DMS53 treated with DMSO at 0.1 percent for 48 hours (cell line): Measurements from ENCODE around the gene SLC23A2.

Experiments used
- DNase-seq: peaks from one replicate; lab custom pipeline; 2025; ENCODE audit not compliant: unreplicated experiment; lab: John Stamatoyannopoulos, UW

The SLC23A2 gene

GRCh38 chr20:4967752-4968477 is 33.4 kb downstream of the SLC23A2 start:
- no peak for DNase-seq

GRCh38 chr20:4966826-4967751 is 34.2 kb downstream of the SLC23A2 start:
- no peak for DNase-seq

GRCh38 chr20:4962241-4962855 is 39.0 kb downstream of the SLC23A2 start:
- no peak for DNase-seq

- DNase-seq = no peak
These were observed 39.6 kb downstream of the SLC23A2 start for GRCh38 chr20:4961746-4962145.

- DNase-seq = no peak
These were observed 41.7 kb downstream of the SLC23A2 start for GRCh38 chr20:4959592-4959991.

- no peak for DNase-seq
These were observed 43.4 kb downstream of the SLC23A2 start for GRCh38 chr20:4957939-4958362.

- no peak for DNase-seq
These were observed 44.1 kb downstream of the SLC23A2 start for GRCh38 chr20:4957187-4957586.

GRCh38 chr20:4956200-4956810 is 45.0 kb downstream of the SLC23A2 start:
- peak; percentile 32 for DNase-seq

GRCh38 chr20:4953881-4954280 is 47.4 kb downstream of the SLC23A2 start:
- no peak for DNase-seq

GRCh38 chr20:4952229-4952628 is 49.1 kb downstream of the SLC23A2 start:
- DNase-seq = no peak

GRCh38 chr20:4951299-4951698 is 50.0 kb downstream of the SLC23A2 start:
- DNase-seq = no peak

GRCh38 chr20:4950841-4951240 is 50.5 kb downstream of the SLC23A2 start:
- DNase-seq = no peak

GRCh38 chr20:4950437-4950836 is 50.9 kb downstream of the SLC23A2 start:
- no peak for DNase-seq

GRCh38 chr20:4949833-4950178 is 51.5 kb downstream of the SLC23A2 start:
- DNase-seq = peak; percentile 18

- no peak for DNase-seq
These were observed 53.3 kb downstream of the SLC23A2 start for GRCh38 chr20:4947817-4948559.

- DNase-seq = no peak
These were observed 54.3 kb downstream of the SLC23A2 start for GRCh38 chr20:4946986-4947385.

GRCh38 chr20:4946585-4946984 is 54.7 kb downstream of the SLC23A2 start:
- DNase-seq = no peak

GRCh38 chr20:4944518-4945313 is 56.6 kb downstream of the SLC23A2 start:
- no peak for DNase-seq

GRCh38 chr20:4942331-4942730 is 59.0 kb downstream of the SLC23A2 start:
- DNase-seq = no peak
